ENCODE data around the gene PITPNM3.

PITPNM3 gene

DNA sequence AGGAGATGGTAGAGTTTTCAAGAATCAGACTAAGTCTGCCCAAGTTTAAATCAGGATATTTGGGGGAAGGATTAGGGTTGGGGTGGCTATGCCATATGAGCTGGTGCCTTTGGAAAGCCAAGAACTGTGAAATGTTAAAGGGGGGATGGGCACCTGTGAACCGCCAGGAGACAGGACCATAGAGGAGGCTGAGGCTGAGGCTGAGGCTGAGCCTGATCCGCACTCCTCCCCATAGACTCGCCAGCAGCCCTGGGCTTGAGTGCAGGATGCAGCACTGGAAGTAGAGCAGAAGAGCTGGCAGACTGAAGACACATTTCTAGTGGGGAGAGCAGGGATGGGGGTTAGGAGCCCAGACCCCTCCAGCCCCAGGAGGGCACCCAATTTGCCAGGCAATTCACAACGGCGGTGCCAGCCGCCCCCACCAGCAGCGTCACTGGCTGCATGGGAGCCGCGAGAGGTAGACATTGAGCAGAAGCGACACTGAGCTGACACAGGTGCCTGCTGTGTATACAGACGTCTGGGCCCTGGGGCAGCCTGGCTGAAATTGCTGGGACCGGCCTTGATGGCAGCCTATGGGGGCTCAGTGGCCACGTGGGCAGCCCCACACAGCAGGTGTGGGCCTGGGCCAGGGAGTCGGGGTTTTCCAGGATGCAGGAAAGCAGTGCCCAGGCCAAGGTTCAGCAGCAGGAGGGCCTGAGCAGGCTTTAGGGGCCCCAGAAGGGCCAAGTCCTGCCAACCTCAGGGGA, 102.9 kb downstream of the PITPNM3 start:
- TF ChIP-seq EP300 (IDR thresholded peaks at IDR 0.05; ENCODE audit: borderline replicate concordance) (no peak), CEBPB (IDR thresholded peaks at IDR 0.05) (no peak), USF1 (IDR thresholded peaks at IDR 0.05) (no peak), TAF1 (IDR thresholded peaks at IDR 0.05; ENCODE audit: low read depth) (no peak), TCF12 (IDR thresholded peaks at IDR 0.05; ENCODE audit: low read depth) (no peak), FOXM1 (IDR thresholded peaks at IDR 0.05; ENCODE audit: borderline replicate concordance, low read depth) (no peak)
- TF ChIP-seq, protein P1, sequence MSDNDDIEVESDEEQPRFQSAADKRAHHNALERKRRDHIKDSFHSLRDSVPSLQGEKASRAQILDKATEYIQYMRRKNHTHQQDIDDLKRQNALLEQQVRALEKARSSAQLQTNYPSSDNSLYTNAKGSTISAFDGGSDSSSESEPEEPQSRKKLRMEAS (IDR thresholded peaks at IDR 0.05) = no peak

DNA sequence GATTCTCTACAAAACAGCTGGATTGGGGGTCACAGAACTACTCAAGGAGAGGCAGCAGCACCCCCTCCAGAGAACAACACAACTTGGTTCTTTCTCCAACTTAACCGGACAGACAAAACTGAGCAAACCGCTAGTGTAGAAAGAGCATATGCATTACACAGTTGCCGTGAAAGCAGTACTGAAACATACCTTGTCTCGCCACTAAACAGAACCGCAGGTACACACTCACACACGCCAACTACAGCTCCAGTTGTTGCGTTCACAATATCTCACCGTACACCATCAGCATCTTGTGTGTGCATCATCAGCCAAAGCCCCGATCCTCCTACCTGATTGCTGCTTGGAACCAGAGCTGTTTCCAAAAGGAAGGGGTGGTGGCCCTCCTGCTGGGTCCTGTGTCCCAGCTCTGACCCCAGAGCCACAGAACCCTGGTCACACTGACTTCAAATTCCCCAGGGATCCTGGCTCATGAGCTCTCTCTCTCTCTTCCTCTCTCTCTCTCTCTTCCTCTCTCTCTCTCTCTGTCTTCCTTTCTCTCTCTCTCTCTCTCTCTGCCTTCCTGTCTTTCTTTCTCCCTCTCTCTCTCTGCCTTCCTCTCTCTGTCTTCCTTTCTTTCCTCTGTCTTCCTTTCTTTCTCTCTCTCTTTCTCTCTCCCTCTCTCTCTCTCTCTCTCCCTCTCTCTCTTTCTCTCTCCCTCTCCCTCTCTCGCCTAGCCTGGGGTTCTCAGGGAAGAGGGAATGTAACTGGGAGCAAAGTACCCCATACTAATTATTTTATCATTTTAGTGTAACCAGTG, 103.7 kb downstream of the PITPNM3 start:
- TF ChIP-seq EP300 (IDR thresholded peaks at IDR 0.05; ENCODE audit: borderline replicate concordance) = no peak
- no peak for TF ChIP-seq TAF1 (IDR thresholded peaks at IDR 0.05; ENCODE audit: low read depth)
- no peak for TF ChIP-seq EGR1 (IDR thresholded peaks at IDR 0.05)
- no peak for TF ChIP-seq TEAD4 (IDR thresholded peaks at IDR 0.05)
- TF ChIP-seq FOXM1 (IDR thresholded peaks at IDR 0.05; ENCODE audit: borderline replicate concordance, low read depth) = no peak
- TF ChIP-seq RAD21 (IDR thresholded peaks at IDR 0.05; ENCODE audit: low read depth) = no peak
- TF ChIP-seq YY1 (IDR thresholded peaks at IDR 0.05; ENCODE audit: low read depth) = no peak

DNA sequence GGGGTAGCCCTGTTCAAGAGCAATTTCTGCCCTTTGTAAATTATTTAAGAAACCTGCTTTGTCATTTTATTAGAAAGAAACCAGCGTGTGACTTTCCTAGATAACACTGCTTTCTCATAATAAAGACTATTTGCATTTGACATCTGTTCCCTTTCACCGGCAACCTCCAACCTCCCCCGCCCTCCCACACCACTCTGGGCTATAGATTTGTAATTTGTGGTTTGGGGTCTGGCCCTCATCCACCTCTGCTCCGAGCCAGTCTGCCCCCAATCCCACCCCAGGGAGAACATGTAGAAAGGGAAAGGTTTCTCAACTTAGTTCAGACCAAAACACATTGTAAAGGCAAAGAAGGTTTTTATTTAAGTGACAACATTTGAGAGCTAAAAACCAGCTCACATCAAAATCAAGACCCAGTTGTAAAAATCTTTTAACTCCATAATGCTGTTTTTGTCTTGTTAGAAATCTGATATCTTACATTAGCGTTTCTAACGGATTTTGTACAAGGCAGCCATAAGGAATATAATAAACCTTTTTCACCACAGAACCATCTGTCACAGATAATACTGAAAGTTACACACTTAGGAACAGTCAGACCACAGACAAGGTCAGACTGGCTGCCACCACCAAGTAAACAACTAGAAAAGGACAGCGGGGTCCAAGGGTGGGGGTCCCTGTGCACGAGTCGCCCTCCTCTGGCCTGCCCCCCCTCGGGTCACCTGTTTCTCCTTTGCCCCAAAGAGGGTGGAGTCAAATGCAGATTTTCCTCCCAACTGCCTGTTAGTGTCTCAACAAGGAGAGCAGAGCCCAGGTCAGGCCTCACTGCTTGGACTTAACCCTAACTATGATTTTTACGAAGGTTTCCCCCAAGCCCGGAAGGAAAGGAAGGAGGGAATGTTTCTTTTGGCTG, 105.2 kb downstream of the PITPNM3 start:
- TF ChIP-seq RAD21 (IDR thresholded peaks at IDR 0.05; ENCODE audit: low read depth) = no peak
- TF ChIP-seq TCF12 (IDR thresholded peaks at IDR 0.05; ENCODE audit: low read depth) = no peak
- TF ChIP-seq CEBPB (IDR thresholded peaks at IDR 0.05) = no peak
- TF ChIP-seq USF1 (IDR thresholded peaks at IDR 0.05) = no peak
- TF ChIP-seq, protein P1 (IDR thresholded peaks at IDR 0.05) = no peak
- TF ChIP-seq YY1 (IDR thresholded peaks at IDR 0.05; ENCODE audit: low read depth) = no peak
- no peak for TF ChIP-seq EGR1 (IDR thresholded peaks at IDR 0.05)
- TF ChIP-seq EP300 (IDR thresholded peaks at IDR 0.05; ENCODE audit: borderline replicate concordance) = no peak
- TF ChIP-seq NFIC (IDR thresholded peaks at IDR 0.05) = no peak
- TF ChIP-seq FOXM1 (IDR thresholded peaks at IDR 0.05; ENCODE audit: borderline replicate concordance, low read depth) = no peak
- TF ChIP-seq ZBTB7A (IDR thresholded peaks at IDR 0.05; ENCODE audit: low read depth) = no peak
- TF ChIP-seq, protein P2, sequence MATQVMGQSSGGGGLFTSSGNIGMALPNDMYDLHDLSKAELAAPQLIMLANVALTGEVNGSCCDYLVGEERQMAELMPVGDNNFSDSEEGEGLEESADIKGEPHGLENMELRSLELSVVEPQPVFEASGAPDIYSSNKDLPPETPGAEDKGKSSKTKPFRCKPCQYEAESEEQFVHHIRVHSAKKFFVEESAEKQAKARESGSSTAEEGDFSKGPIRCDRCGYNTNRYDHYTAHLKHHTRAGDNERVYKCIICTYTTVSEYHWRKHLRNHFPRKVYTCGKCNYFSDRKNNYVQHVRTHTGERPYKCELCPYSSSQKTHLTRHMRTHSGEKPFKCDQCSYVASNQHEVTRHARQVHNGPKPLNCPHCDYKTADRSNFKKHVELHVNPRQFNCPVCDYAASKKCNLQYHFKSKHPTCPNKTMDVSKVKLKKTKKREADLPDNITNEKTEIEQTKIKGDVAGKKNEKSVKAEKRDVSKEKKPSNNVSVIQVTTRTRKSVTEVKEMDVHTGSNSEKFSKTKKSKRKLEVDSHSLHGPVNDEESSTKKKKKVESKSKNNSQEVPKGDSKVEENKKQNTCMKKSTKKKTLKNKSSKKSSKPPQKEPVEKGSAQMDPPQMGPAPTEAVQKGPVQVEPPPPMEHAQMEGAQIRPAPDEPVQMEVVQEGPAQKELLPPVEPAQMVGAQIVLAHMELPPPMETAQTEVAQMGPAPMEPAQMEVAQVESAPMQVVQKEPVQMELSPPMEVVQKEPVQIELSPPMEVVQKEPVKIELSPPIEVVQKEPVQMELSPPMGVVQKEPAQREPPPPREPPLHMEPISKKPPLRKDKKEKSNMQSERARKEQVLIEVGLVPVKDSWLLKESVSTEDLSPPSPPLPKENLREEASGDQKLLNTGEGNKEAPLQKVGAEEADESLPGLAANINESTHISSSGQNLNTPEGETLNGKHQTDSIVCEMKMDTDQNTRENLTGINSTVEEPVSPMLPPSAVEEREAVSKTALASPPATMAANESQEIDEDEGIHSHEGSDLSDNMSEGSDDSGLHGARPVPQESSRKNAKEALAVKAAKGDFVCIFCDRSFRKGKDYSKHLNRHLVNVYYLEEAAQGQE (IDR thresholded peaks at IDR 0.05; ENCODE audit: low read depth) = no peak
- no peak for TF ChIP-seq TAF1 (IDR thresholded peaks at IDR 0.05; ENCODE audit: low read depth)
- TF ChIP-seq CREB1 (IDR thresholded peaks at IDR 0.05; ENCODE audit: low read depth) = no peak
- TF ChIP-seq TEAD4 (IDR thresholded peaks at IDR 0.05) = no peak

DNA sequence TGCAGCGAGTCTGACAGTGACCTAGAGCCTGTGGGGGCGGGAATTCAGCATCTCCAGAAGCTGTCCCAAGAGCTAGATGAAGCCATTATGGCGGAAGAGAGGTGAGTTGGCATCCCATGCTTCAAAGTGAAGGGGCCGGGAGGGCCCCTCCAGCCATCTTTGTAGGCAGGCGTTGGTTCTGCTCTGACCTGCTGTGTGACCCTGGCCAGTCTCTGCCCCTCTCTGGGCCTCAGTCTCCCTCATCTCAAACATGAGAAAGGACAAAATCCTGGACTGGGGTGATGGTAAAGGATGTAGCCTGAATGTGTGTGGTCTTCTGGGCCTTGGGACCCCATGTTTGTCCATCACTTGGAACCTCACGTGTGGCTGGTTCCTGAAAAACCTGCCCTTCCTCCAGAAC, 107.0 kb downstream of the PITPNM3 start:
- TF ChIP-seq CREB1 (IDR thresholded peaks at IDR 0.05; ENCODE audit: low read depth) = no peak
- no peak for TF ChIP-seq FOXM1 (IDR thresholded peaks at IDR 0.05; ENCODE audit: borderline replicate concordance, low read depth)
- no peak for TF ChIP-seq RAD21 (IDR thresholded peaks at IDR 0.05; ENCODE audit: low read depth)
- TF ChIP-seq CEBPB (IDR thresholded peaks at IDR 0.05) = no peak
- no peak for TF ChIP-seq USF1 (IDR thresholded peaks at IDR 0.05)
- TF ChIP-seq TEAD4 (IDR thresholded peaks at IDR 0.05) = no peak
- no peak for TF ChIP-seq ZBTB7A (IDR thresholded peaks at IDR 0.05; ENCODE audit: low read depth)
- no peak for TF ChIP-seq EGR1 (IDR thresholded peaks at IDR 0.05)

DNA sequence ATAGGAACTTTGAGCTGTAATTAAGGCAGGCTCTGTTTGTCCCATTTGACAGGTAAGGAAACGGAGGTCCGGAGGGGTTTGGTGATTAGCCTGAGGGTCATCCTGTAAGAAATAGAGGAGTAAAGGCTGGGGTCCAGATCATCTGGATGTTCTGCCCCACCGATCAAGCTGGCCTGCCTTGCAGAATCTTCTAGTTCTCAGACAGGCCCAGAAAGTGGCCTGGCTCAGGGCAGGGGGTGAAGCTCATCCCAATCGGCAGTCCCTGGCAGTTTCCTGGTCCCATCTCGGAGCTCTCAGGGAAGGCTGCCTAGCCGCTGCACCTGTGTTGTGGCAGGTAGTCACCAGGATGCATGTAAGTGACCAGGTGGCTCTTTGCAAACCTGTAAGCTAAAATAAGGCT, 107.9 kb downstream of the PITPNM3 start:
- no peak for TF ChIP-seq EGR1 (IDR thresholded peaks at IDR 0.05)

DNA sequence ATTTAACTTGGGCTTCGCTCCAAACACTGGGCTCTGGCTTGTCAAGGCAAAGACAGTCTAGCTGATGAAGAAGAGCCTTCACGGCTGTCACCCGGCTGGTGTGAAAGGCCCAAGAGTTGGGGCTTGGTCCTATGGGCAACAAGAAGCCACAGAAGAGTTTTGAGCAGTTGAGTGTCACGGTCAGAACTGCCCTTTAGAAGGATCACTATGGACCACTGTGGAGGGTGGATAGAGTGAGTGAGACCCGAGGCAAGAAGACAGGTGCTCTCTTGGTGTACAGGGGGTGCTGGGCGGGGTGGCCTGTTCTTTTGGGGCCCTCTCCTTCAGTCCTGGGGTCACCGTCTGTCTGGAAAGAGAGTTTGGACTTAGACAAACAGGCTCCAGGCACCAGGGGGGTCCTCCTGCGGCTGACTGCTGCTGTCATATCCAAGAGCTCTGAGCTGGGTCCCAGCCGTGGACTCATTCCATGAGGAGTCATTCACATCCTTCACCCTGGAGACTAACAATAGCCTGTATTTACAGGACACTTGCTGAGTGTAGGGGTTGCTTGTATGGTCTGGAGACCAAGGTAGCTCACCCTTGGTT, 109.7 kb downstream of the PITPNM3 start:
- TF ChIP-seq FOXM1 (IDR thresholded peaks at IDR 0.05; ENCODE audit: borderline replicate concordance, low read depth) (no peak), CREB1 (IDR thresholded peaks at IDR 0.05; ENCODE audit: low read depth) (no peak), RAD21 (IDR thresholded peaks at IDR 0.05; ENCODE audit: low read depth) (no peak), NFIC (IDR thresholded peaks at IDR 0.05) (no peak), EP300 (IDR thresholded peaks at IDR 0.05; ENCODE audit: borderline replicate concordance) (no peak), TCF12 (IDR thresholded peaks at IDR 0.05; ENCODE audit: low read depth) (no peak), YY1 (IDR thresholded peaks at IDR 0.05; ENCODE audit: low read depth) (no peak), ZBTB7A (IDR thresholded peaks at IDR 0.05; ENCODE audit: low read depth) (no peak), CEBPB (IDR thresholded peaks at IDR 0.05) (no peak)
- TF ChIP-seq, protein P1 (IDR thresholded peaks at IDR 0.05) = no peak
- TF ChIP-seq, protein P2 (IDR thresholded peaks at IDR 0.05; ENCODE audit: low read depth) = no peak

Data from Ishikawa (cell line).